Fibroblast of the aortic adventitia (primary cell): ENCODE data around the gene LAMA2. TPM values are rescaled to one million over a fixed set of nuclear protein-coding genes. Genes with fewer than 3 reads are reported as not detected.
A peak's percentile ranks its signal among the peaks of the same experiment; 100 is the strongest.

ENCODE experiments used
- DNase-seq: peaks from one replicate; pipeline ENCODE4 v3.0.0-alpha.2; 2010; ENCODE audit warnings: low read depth
- H3K4me3 ChIP-seq: 2 replicates; pipeline ENCODE4 v1.5.1; 2011; ENCODE audit warnings: low read depth, mild to moderate bottlenecking, control low read depth, low read length, moderate library complexity
- CTCF ChIP-seq: IDR thresholded peaks from 2 replicates; pipeline ENCODE4 v1.5.1; 2011; ENCODE audit warnings: mild to moderate bottlenecking, low read length, control low read depth, inconsistent platforms; ENCODE audit not compliant: insufficient read depth
- total RNA-seq: library from RNA; depleted of rRNA; stranded (reverse); fragments of >200 nt; gene quantifications from 2 replicates; pipeline ENCODE4 v1.2.3, GENCODE V29; 2012; ENCODE audit warnings: low replicate concordance

Gene LAMA2, protein sequence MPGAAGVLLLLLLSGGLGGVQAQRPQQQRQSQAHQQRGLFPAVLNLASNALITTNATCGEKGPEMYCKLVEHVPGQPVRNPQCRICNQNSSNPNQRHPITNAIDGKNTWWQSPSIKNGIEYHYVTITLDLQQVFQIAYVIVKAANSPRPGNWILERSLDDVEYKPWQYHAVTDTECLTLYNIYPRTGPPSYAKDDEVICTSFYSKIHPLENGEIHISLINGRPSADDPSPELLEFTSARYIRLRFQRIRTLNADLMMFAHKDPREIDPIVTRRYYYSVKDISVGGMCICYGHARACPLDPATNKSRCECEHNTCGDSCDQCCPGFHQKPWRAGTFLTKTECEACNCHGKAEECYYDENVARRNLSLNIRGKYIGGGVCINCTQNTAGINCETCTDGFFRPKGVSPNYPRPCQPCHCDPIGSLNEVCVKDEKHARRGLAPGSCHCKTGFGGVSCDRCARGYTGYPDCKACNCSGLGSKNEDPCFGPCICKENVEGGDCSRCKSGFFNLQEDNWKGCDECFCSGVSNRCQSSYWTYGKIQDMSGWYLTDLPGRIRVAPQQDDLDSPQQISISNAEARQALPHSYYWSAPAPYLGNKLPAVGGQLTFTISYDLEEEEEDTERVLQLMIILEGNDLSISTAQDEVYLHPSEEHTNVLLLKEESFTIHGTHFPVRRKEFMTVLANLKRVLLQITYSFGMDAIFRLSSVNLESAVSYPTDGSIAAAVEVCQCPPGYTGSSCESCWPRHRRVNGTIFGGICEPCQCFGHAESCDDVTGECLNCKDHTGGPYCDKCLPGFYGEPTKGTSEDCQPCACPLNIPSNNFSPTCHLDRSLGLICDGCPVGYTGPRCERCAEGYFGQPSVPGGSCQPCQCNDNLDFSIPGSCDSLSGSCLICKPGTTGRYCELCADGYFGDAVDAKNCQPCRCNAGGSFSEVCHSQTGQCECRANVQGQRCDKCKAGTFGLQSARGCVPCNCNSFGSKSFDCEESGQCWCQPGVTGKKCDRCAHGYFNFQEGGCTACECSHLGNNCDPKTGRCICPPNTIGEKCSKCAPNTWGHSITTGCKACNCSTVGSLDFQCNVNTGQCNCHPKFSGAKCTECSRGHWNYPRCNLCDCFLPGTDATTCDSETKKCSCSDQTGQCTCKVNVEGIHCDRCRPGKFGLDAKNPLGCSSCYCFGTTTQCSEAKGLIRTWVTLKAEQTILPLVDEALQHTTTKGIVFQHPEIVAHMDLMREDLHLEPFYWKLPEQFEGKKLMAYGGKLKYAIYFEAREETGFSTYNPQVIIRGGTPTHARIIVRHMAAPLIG (N-terminal part only)
- total RNA-seq = 99.1 and 103 TPM in 2 replicates

GRCh38 chr6:128882991-128883611, at the start of gene LAMA2:
Gene LAMA2, plus strand, starts transcription at chr6:128883138. Its CDS starts 108 bp downstream, at chr6:128883246.
- DNase-seq = peak; percentile 78
- TF ChIP-seq CTCF = peak; percentile 22
- H3K4me3 ChIP-seq = peak within 1 kb of the TSS; percentile 80

DNA sequence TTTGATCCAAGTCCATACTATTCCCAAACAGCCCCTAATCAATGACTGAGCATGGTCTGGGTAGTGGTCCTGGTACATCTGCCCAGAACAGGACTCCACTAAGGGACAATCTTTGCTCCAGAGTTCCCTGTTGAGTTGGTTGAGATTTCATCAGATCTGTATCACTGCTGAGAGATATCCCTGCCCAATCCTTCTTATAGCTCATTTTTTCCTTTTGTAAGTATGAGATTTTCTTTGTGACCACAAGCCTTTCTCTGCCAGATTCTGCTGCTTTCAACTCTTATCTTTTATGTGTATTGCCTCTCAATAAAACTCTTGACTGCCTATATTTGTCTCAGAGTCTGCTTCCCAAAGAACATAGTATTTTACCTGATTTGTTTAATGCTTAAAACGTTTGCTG, 46.2 kb upstream of the LAMA2 start:
- DNase-seq = peak; percentile 63
- TF ChIP-seq CTCF = no peak
- no peak overlapping the region for H3K4me3 ChIP-seq

GRCh38 chr6:128841518-128841917, 41.4 kb upstream of the LAMA2 start:
- no peak for DNase-seq
- no peak overlapping the region for H3K4me3 ChIP-seq
- TF ChIP-seq CTCF = no peak

- no peak for DNase-seq
- TF ChIP-seq CTCF = no peak
- no peak overlapping the region for H3K4me3 ChIP-seq
Observed at GRCh38 chr6:128844598-128844997, 38.3 kb upstream of the LAMA2 start.

DNA sequence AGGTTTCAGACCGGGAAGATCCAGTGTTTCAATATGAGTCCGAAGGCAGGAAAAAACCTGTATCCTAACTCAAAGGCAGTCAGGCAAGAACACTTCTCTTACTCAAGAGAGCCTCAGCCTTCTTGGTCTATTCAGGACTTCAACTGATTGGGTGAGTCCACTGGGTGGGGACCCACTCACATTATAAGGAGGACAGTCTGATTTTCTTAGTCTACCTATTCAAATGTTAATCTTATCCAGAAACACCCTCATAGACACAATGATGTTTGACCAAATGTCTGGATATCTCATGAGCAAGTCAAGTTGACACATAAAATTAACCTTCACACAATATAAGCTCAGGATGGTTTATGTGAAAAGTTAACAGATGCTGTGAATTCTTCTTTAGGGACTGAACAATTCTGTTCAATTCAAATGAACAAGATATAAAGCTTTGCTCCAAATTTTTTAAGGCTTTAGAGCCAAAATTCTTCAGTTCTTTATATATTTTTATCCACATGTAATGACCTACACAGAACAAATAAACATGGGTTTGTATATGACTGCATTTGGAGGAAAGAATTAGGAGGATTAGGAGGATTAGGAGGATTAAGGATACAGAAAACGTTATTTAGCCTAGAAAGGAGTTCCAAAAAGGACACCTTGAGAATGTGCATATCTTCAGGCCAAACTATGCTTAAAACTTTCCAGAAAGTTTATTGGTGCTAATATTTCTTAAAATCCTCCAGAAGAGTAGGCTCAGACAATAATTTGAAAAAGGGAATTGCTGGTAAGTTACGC, 35.3 kb upstream of the LAMA2 start:
- TF ChIP-seq CTCF = no peak
- H3K4me3 ChIP-seq = no peak overlapping the region
- no peak for DNase-seq
